Activated T-cell treated with anti-CD3 and anti-CD28 coated beads for 1 hour (primary cell): ENCODE measurements around the gene FGB.
"Not testable (repeated sequence)": the region's sequence is repeated elsewhere in the genome, so short reads cannot be mapped to it uniquely, and the experiment has no call there.

Source experiments
- DNase-seq: peaks from one replicate; pipeline ENCODE4 v3.0.0-alpha.2; 2020; ENCODE audit warnings: low read depth

Gene FGB

GRCh38 chr4:154597281-154597680 is 34.5 kb downstream of the FGB start:
- not testable (repeated sequence) for DNase-seq

- no peak for DNase-seq
These were observed 35.3 kb downstream of the FGB start for GRCh38 chr4:154597798-154598774.

- DNase-seq = no peak
These were observed 39.7 kb downstream of the FGB start for GRCh38 chr4:154602404-154603020.

- DNase-seq = no peak
These were observed 40.5 kb downstream of the FGB start for GRCh38 chr4:154603033-154603943.

GRCh38 chr4:154604696-154605200 is 41.9 kb downstream of the FGB start:
- no peak for DNase-seq

- DNase-seq = no peak
These were observed 44.2 kb downstream of the FGB start for GRCh38 chr4:154606728-154607723.

GRCh38 chr4:154608361-154609252 is 45.8 kb downstream of the FGB start:
- no peak for DNase-seq

GRCh38 chr4:154609532-154609931 is 46.7 kb downstream of the FGB start:
- no peak for DNase-seq

GRCh38 chr4:154610582-154610981 is 47.8 kb downstream of the FGB start:
- no peak for DNase-seq

GRCh38 chr4:154611833-154612232 is 49.0 kb downstream of the FGB start:
- no peak for DNase-seq

- DNase-seq = no peak
These were observed 49.9 kb downstream of the FGB start, which contains the start of gene FGG for GRCh38 chr4:154612472-154613414. Gene FGG, minus strand, starts transcription at chr4:154612656. Its CDS starts 47 bp downstream, at chr4:154612609.

GRCh38 chr4:154614306-154614705 is 51.5 kb downstream of the FGB start:
- no peak for DNase-seq

- DNase-seq = no peak
These were observed 52.4 kb downstream of the FGB start for GRCh38 chr4:154615211-154615610.

- DNase-seq = no peak
These were observed 53.5 kb downstream of the FGB start for GRCh38 chr4:154616287-154616686.

GRCh38 chr4:154616731-154617130 is 53.9 kb downstream of the FGB start:
- DNase-seq = no peak

- DNase-seq = no peak
These were observed 55.1 kb downstream of the FGB start for GRCh38 chr4:154617820-154618317.

- DNase-seq = peak; percentile 11
These were observed 56.0 kb downstream of the FGB start for GRCh38 chr4:154618708-154619315.

GRCh38 chr4:154620111-154620510 is 57.3 kb downstream of the FGB start:
- no peak for DNase-seq
